Karpas-422 (cell line): Measurements from ENCODE around the gene MEGF6. TPM values are rescaled to one million over a fixed set of nuclear protein-coding genes. Genes with fewer than 3 reads are reported as not detected.

Source experiments
- DNase-seq: peaks from one replicate; pipeline ENCODE4 v3.0.0-alpha.2; 2015
- H2AFZ ChIP-seq: fragments of 200-600 bp; sonication (generic); 2 replicates; pipeline ENCODE4 v1.6.1; 2014; ENCODE audit warnings: antibody characterized with exemption, low read length, mixed read lengths
- H3K27ac ChIP-seq: fragments of 200-600 bp; sonication (generic); 2 replicates; pipeline ENCODE4 v1.5.1; 2014; ENCODE audit warnings: mild to moderate bottlenecking, low read length, moderate library complexity
- H3K27me3 ChIP-seq: fragments of 200-600 bp; sonication (generic); 2 replicates; pipeline ENCODE4 v1.6.1; 2014; ENCODE audit warnings: low read length, mixed read lengths
- H3K36me3 ChIP-seq: fragments of 200-600 bp; sonication (generic); 2 replicates; pipeline ENCODE4 v1.6.1; 2014; ENCODE audit warnings: low read length, mixed read lengths; ENCODE audit not compliant: insufficient read depth
- H3K4me1 ChIP-seq: fragments of 200-600 bp; sonication (generic); 2 replicates; pipeline ENCODE4 v1.6.1; 2014; ENCODE audit warnings: mild to moderate bottlenecking, low read length, mixed read lengths
- H3K4me2 ChIP-seq: fragments of 200-600 bp; sonication (generic); 2 replicates; pipeline ENCODE4 v1.6.1; 2014; ENCODE audit warnings: low read length, low read depth, mild to moderate bottlenecking; ENCODE audit not compliant: poor library complexity, severe bottlenecking
- H3K4me3 ChIP-seq: fragments of 200-600 bp; sonication (generic); 2 replicates; pipeline ENCODE4 v1.5.1; 2014; ENCODE audit warnings: mild to moderate bottlenecking, antibody characterized with exemption, low read length, mixed read lengths
- H3K79me2 ChIP-seq: fragments of 200-600 bp; sonication (generic); 2 replicates; pipeline ENCODE4 v1.6.1; 2014; ENCODE audit warnings: mild to moderate bottlenecking, low read length, mixed read lengths
- H3K9ac ChIP-seq: fragments of 200-600 bp; sonication (generic); 2 replicates; pipeline ENCODE4 v1.6.0; 2014; ENCODE audit warnings: low read length
- H3K9me2 ChIP-seq: fragments of 200-600 bp; sonication (generic), shearing (Covaris generic); replicated peaks from 2 replicates; pipeline ENCODE4 v1.6.0; 2014; ENCODE audit warnings: mild to moderate bottlenecking, low read length, moderate library complexity; ENCODE audit not compliant: insufficient read depth
- H3K9me3 ChIP-seq: fragments of 300-700, 200-600 bp; sonication (generic); 2 replicates; pipeline ENCODE4 v1.6.1; 2014; ENCODE audit warnings: low read length, mixed read lengths
- H4K20me1 ChIP-seq: fragments of 200-600 bp; sonication (generic); 2 replicates; pipeline ENCODE4 v1.6.1; 2014; ENCODE audit warnings: mild to moderate bottlenecking, antibody characterized with exemption, low read length, low read depth; ENCODE audit not compliant: insufficient read depth
- total RNA-seq: library from RNA; depleted of rRNA; stranded (reverse); fragments of >200 nt; shearing (Covaris generic); gene quantifications from 2 replicates; pipeline ENCODE4 v1.2.3, GENCODE V29; 2014; ENCODE audit warnings: low replicate concordance

The MEGF6 gene
- total RNA-seq, 1 experiment from 2014 or later = not detected

GRCh38 chr1:3470650-3471355 is 140.5 kb downstream of the MEGF6 start:
- Histone ChIP-seq H3K4me3 (no peak overlapping the region), H3K9ac (no peak overlapping the region), H3K79me2 (no peaks in the 10 kb centered on the region), H3K4me2 (no peak overlapping the region), H3K27me3 (no peaks in the 10 kb centered on the region), H3K36me3 (no peaks in the 10 kb centered on the region), H3K27ac (no peak overlapping the region), H3K9me3 (no peaks in the 10 kb centered on the region), H3K9me2 (no peaks in the 10 kb centered on the region), H4K20me1 (no peaks in the 10 kb centered on the region), H2AFZ (no peak overlapping the region), H3K4me1 (no peaks in the 10 kb centered on the region)
- no peak for DNase-seq

GRCh38 chr1:3469849-3470649 is 141.3 kb downstream of the MEGF6 start:
- Histone ChIP-seq H3K9ac (no peak overlapping the region), H3K4me1 (no peaks in the 10 kb centered on the region), H4K20me1 (no peaks in the 10 kb centered on the region), H3K4me3 (no peak overlapping the region), H3K27me3 (no peaks in the 10 kb centered on the region), H3K79me2 (no peaks in the 10 kb centered on the region), H3K27ac (no peak overlapping the region), H3K36me3 (no peaks in the 10 kb centered on the region), H2AFZ (no peak overlapping the region), H3K9me3 (no peaks in the 10 kb centered on the region), H3K9me2 (no peaks in the 10 kb centered on the region), H3K4me2 (no peak overlapping the region)
- DNase-seq = no peak

- DNase-seq = no peak
- H3K9me2 ChIP-seq = no peaks in the 10 kb centered on the region
- H3K9ac ChIP-seq = no peak overlapping the region
- H3K79me2 ChIP-seq = no peaks in the 10 kb centered on the region
- H3K27me3 ChIP-seq = no peaks in the 10 kb centered on the region
- no peak overlapping the region for H3K27ac ChIP-seq
- no peak overlapping the region for H3K4me2 ChIP-seq
- no peaks in the 10 kb centered on the region for H3K36me3 ChIP-seq
- H2AFZ ChIP-seq = no peak overlapping the region
- H3K9me3 ChIP-seq = no peaks in the 10 kb centered on the region
- H3K4me1 ChIP-seq = no peaks in the 10 kb centered on the region
- H4K20me1 ChIP-seq = no peaks in the 10 kb centered on the region
- no peak overlapping the region for H3K4me3 ChIP-seq
Observed at GRCh38 chr1:3469104-3469848, 142.0 kb downstream of the MEGF6 start.

GRCh38 chr1:3468236-3469103 is 142.8 kb downstream of the MEGF6 start:
- Histone ChIP-seq H3K9ac (no peak overlapping the region), H3K9me3 (no peaks in the 10 kb centered on the region), H3K79me2 (no peaks in the 10 kb centered on the region), H3K4me2 (no peak overlapping the region), H3K4me3 (no peak overlapping the region), H4K20me1 (no peaks in the 10 kb centered on the region), H2AFZ (no peak overlapping the region), H3K27me3 (no peaks in the 10 kb centered on the region), H3K27ac (no peak overlapping the region), H3K36me3 (no peaks in the 10 kb centered on the region), H3K9me2 (no peaks in the 10 kb centered on the region), H3K4me1 (no peaks in the 10 kb centered on the region)
- no peak for DNase-seq

- Histone ChIP-seq H4K20me1 (no peaks in the 10 kb centered on the region), H3K27ac (no peak overlapping the region), H3K9me2 (no peaks in the 10 kb centered on the region), H3K9ac (no peak overlapping the region), H3K4me2 (no peak overlapping the region), H3K36me3 (no peaks in the 10 kb centered on the region), H3K27me3 (no peaks in the 10 kb centered on the region), H3K4me3 (no peak overlapping the region), H3K4me1 (no peaks in the 10 kb centered on the region), H3K79me2 (no peaks in the 10 kb centered on the region), H3K9me3 (no peaks in the 10 kb centered on the region), H2AFZ (no peak overlapping the region)
- no peak for DNase-seq
Observed at GRCh38 chr1:3467096-3468036, 143.9 kb downstream of the MEGF6 start.

- Histone ChIP-seq H3K27me3 (no peaks in the 10 kb centered on the region), H3K4me2 (no peak overlapping the region), H2AFZ (no peak overlapping the region), H3K9me2 (no peaks in the 10 kb centered on the region), H3K27ac (no peak overlapping the region), H3K9me3 (no peaks in the 10 kb centered on the region), H3K4me1 (no peaks in the 10 kb centered on the region), H3K4me3 (no peak overlapping the region), H4K20me1 (no peaks in the 10 kb centered on the region), H3K9ac (no peak overlapping the region), H3K79me2 (no peaks in the 10 kb centered on the region), H3K36me3 (no peaks in the 10 kb centered on the region)
- DNase-seq = no peak
Observed at GRCh38 chr1:3466366-3467075, 144.8 kb downstream of the MEGF6 start.

- no peak overlapping the region for H3K27ac ChIP-seq
- no peak overlapping the region for H3K9ac ChIP-seq
- no peaks in the 10 kb centered on the region for H3K9me2 ChIP-seq
- H4K20me1 ChIP-seq = no peaks in the 10 kb centered on the region
- H3K36me3 ChIP-seq = no peaks in the 10 kb centered on the region
- no peak overlapping the region for H3K4me2 ChIP-seq
- H2AFZ ChIP-seq = no peak overlapping the region
- no peaks in the 10 kb centered on the region for H3K9me3 ChIP-seq
- H3K4me1 ChIP-seq = no peaks in the 10 kb centered on the region
- no peaks in the 10 kb centered on the region for H3K27me3 ChIP-seq
- H3K79me2 ChIP-seq = no peaks in the 10 kb centered on the region
- no peak overlapping the region for H3K4me3 ChIP-seq
- no peak for DNase-seq
Observed at GRCh38 chr1:3465935-3466321, 145.4 kb downstream of the MEGF6 start.
